ENCODE data around the gene PDGFA.

DNA sequence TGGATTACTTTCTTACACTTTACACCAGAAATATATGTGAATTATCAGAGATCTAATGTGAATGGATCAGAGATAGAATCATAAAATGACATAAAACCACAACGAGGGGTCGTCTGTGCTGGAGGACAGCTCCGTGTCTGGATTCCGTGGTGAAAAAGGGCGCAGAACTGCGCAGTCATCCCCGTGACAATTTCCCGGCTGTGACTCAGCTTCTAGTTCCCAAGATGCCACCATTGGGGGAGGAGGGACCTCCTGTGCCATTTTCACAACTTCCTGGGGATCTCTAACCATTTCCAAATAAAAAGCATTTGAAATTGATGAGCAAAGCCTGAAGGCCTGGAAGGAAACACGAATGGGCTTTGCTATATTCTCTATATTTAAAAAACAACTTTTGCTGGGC, 72.1 kb downstream of the PDGFA start:
- TF ChIP-seq, protein P1, sequence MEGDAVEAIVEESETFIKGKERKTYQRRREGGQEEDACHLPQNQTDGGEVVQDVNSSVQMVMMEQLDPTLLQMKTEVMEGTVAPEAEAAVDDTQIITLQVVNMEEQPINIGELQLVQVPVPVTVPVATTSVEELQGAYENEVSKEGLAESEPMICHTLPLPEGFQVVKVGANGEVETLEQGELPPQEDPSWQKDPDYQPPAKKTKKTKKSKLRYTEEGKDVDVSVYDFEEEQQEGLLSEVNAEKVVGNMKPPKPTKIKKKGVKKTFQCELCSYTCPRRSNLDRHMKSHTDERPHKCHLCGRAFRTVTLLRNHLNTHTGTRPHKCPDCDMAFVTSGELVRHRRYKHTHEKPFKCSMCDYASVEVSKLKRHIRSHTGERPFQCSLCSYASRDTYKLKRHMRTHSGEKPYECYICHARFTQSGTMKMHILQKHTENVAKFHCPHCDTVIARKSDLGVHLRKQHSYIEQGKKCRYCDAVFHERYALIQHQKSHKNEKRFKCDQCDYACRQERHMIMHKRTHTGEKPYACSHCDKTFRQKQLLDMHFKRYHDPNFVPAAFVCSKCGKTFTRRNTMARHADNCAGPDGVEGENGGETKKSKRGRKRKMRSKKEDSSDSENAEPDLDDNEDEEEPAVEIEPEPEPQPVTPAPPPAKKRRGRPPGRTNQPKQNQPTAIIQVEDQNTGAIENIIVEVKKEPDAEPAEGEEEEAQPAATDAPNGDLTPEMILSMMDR (IDR thresholded peaks at IDR 0.05): no peak
- no peak for TF ChIP-seq POLR2A (IDR thresholded peaks at IDR 0.05)
